Vein endothelial cell (primary cell): ENCODE results near the gene PHIP. TPM values are rescaled to one million over a fixed set of nuclear protein-coding genes. Genes with fewer than 3 reads are reported as not detected.

Experiments
- total RNA-seq: library from RNA; depleted of rRNA; stranded (reverse); fragments of >200 nt; gene quantifications from 2 replicates; pipeline ENCODE4 v1.2.3, GENCODE V29; 2012

Gene PHIP
- total RNA-seq = 21.6 and 32.5 TPM in 2 replicates

GRCh38 chr6:79078075-79078969 is at the start of gene PHIP:
Gene PHIP, minus strand, starts transcription at chr6:79078254. Its CDS starts 186 bp downstream, at chr6:79078068.

Other genes with a start within 250 kb of the PHIP start
- 3.9 and 4.2 TPM in 2 replicates for gene IRAK1BP1, start 210.7 kb downstream of the PHIP start, total RNA-seq
- 41.3 and 42.1 TPM in 2 replicates for gene HMGN3, start 156.4 kb upstream of the PHIP start, total RNA-seq